ENCODE data around the gene ZNF106.

ZNF106 gene

DNA sequence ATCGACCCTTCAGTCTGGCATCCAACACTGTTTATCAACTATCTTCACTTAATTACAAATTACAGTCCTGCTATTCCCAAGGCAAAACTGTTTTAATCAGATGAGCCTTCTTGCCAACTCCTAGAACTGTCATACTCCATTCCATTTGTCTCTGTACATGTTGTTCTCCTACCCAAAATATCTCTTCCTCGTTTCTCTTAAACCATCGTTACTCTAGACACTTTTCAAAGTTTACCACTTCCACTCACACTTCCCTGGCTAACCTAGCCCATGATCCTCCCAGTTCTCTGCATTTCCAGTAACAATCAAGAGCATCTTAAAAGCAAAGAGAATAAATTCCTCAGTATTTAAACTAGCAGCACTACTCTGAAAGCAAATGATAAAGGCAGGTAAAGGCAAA, 19.9 kb downstream of the ZNF106 start:
- DNase-seq: no peak

DNA sequence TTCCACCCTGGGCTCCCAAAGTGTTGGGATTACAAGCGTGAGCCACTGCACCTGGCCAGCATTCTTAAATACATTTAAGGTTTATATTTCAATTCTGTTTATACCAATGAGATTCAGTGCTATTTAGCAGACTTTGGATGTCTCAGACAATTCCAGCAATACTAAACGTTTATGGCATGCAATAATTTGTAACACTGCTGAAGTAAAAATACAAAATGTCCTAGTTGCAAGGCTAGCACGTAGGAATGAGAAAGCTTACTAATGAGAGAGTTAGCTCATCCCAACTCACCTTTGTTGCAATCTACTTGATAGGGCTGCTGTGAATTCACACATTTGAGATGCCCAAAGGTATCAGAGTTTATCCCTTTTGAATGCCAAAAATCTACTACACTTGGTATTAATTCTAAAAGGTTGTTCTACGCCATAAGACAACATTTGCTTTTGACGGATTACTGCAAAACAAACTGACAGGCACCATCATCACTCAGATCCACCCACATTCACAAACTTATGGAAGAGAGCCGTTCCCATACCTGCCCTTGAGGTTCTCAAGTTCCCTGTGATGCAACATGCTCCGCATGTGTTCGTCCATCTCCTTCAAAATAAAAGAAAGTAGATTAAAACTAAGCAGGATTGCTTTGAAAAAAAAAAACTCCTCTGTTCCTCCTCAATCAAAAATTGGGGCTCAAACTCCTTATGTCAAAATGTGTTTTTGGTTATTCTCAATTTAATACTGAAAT, 25.3 kb downstream of the ZNF106 start:
- DNase-seq: no peak

DNA sequence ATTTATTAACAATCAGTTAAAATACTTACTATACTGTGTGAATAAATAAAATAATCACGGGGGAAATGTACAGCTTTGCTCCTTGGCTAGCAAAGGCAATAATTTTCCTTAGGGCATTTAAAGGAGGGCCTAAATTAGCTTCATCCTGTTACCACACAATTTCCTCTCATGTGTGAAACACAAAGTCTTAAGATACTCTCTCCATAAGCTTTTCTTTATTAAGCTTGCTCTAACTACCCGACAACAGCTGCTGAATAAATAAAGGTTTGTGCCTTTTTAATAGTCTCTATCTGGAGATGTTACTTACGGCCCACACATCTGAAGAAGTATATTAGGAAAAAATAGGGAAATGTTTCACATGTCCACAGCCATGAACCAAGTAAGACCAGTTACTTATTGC, 29.7 kb downstream of the ZNF106 start:
- DNase-seq: no peak

DNA sequence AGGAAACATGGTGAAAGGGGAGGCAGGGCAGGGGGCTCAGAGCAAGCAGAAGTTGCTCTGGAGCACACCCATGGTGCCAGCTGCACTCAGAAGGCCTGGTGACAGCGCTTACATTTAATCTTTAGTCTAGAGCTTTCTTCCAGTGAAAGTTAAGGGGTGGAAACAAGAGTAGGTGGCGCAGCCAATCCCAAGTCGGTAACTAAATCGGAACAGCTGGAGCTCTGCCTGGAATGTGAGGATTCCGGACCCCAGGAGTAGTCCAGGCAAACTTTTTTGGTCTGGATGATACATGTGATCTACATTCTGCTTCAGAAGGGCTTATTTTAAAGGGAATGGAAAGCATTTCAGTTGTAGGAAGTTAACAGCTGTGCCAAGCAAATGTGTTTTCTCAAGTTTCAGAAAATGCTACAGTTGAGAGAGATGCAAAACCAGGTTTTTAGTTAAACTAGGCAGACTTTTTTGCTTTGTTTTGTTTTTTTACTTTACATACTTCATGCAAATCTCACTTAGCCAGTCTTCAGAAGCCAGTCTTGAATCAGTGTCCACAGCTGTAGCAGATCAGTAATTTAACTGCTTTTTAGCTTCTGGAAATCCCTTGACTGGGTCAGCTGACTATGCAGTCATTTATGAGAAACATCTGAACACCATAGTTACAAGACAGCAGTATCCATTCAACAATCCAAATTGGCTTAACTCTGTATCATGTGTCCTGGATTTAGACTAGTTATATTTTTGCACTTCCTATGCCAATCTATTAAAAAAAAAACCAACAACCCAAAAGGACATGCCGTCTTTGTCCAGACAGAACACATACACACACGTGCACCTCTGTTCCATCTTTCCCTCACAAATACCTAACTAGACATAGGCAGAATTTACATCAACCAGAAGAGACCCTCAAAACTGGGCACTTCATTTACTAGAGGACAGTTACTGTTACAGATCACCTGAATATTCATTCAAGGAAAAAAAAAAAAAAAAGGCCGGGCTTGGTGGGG, 33.2 kb downstream of the ZNF106 start:
- no peak for DNase-seq

DNA sequence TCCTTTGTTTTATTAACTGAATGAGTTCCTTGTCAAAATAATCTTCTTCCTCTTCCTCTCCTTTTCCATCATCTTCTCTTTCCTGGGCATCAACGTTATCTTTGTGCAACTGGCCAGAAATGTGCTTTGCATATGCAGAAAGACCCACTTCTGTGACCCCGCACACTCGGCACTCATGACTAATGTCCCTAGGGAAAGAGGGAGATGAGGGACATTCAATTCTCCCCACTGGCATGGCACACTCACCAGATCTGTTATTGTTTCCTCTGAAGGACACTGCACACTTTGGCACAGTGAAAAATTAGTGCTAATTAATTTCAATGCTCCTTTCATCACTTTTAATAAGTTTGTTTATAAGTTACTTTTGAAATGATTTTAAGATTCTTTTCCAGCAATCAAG, 34.0 kb downstream of the ZNF106 start:
- no peak for DNase-seq

DNA sequence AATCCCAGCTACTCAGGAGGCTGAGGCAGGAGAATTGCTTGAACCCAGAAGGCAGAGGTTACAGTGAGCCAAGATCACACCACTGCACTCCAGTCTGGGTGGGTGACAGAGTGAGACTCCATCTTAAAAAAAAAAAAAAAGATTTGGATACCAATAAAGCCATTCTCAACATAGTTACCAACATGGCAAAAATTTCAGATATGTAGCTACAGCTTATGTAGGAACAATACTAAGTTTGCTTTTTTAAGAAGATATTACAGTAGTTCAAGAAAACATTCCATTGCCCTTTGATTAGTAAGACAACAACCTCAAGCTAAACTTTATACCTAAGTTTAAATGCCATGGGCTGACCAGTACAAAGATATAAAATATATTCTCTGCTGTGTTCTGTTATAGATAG, 34.4 kb downstream of the ZNF106 start:
- DNase-seq: no peak

DNA sequence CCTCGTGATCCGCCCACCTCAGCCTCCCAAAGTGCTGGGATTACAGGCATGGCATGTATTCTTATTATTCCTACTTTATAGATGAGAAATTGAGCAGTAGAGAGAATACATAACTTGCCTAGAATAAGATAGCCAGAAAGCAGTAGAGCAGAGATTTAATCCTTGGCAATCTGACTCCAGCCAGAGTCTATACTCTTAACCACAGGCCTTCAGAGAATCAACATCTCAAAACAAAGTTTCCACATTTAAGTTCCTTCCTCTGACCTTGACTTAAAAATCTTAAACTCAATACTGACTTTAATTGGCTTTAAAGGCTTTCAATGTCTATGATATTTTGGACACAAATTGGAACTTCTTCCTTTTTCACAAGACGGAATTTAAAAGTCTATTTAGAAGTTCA, 37.1 kb downstream of the ZNF106 start:
- no peak for DNase-seq

DNA sequence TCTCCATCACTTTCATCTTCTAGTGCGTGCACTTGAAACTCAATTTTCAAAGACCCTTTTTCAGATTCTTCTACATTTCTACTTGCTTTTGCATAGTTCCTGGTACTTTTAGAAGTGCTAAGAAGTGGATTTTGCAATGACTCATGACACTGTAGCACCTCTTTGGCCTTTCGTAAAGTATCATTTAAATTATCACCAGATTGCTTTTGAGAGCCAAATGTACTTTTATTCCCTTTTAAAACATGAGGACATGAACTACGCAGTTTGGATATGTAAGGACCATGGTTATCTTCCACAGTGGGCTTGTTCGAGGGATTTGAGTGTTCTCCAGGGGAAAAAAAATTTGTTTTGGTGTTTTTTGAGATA, 40.5 kb downstream of the ZNF106 start:
- DNase-seq: no peak

DNA sequence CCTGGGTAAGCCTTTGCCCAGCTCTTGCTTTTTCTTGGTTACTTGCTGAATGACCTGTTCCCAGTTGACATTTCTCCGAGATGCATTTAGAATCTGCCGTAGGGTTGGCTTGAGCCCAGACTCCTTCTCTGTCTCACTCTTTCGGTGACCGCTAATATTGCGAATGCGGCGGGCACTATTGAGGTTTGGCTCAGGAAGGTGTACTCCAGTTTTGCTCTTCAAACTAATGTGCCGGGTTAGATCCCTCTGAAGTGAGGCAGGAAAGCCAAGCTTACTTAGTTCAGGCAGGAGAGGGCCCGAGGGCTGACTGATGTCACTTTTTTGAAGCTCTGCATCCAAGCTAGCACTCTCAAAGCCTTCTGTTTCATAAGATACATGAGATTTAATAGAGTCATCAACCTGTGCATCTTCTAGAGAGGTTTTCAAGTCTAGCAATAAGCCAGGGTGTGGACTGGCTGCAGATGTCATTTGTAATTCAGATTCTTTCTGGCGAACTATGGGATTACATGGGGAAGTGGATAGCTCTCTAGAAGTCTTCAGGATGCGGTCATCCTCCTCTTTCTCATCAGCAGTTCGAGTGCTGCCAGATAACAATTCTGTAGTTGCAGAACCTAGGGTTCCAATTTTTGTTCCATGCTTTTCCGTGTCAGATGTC, 41.0 kb downstream of the ZNF106 start:
- DNase-seq: no peak

DNA sequence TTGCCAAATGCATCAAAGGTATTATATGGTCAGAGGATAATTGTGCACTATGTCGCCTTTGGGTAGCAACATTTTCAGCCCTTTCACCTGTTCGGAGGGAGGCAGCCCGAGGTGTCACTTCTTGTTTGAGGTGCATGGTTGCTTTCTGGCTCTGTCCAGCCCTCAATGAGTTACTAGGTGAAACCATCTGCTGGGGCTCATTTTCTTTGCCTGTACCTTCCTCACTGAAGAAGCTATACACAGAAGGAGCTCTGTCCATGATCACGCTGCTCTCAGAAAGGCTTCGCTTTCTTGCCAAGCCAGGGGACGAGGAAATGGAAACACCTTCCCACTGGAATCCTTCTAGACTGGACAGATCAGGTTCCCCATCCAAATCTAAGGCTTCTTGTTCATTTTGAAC, 42.7 kb downstream of the ZNF106 start:
- DNase-seq: no peak

DNA sequence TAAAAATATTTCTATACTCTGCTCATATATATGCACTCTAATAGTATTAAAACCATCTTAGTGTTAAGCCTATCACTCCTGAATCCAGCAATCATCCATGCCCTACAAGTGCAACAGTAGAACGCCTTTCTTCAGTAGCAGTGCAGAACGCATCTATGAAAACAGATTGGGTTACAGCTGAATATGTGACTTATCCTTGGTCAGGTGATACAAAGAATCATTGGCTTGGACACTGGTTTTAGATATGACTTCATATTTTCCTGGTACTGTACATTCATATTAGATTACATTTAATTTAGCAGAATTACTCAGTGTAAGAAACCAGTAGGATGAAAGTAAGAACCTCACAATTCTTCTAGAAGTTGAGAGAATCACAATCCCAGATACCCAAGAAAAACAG, 43.3 kb downstream of the ZNF106 start:
- no peak for DNase-seq

DNA sequence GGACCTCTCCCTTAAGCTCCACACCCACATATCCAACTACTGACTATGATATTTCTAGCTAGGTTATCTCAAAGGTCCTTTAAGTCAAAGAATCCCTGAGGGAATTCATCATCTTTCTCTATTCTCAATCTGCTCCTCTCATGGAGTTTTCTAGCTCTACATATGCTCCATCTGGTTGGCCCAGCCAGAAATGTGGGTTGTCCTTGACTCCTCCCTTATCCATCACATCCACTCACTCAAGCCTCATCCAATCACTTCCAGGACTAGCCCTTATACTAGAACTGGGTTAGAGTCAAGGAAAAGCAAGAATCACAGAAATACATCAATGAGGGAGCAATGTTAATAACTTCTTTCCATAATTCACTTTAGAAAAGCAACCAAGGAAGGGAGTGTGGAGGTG, 45.4 kb downstream of the ZNF106 start:
- DNase-seq: no peak

DNA sequence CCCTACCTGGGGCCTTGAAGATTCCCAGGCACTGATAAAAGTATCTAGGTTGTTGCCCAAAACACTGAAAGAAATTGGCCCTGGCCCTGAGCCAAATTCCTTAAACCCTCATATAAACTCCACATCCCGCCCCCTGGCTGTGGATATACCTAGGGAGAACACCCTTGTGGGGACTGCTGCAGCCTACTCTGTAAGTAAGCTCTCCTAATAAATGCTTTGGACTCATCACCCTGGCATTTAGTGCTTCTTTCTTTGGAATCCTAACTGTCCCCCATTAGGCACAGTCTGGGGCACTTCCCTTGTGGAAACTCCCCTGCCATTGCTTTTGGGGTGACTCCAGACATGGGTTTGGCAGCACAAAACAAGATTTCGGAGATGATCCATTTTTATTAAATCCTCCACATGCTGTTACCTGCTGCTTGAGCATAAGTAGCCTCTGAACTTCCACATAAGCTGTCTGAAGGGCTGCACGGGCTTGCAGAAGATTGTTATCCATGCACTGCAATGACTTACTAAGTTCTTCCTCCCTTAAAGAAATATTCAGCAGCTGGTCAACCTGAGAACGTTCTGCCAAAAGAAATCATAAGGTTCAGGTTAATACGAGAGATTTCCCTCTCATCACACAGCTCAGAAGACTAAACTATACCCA, 46.4 kb downstream of the ZNF106 start:
- DNase-seq: no peak

DNA sequence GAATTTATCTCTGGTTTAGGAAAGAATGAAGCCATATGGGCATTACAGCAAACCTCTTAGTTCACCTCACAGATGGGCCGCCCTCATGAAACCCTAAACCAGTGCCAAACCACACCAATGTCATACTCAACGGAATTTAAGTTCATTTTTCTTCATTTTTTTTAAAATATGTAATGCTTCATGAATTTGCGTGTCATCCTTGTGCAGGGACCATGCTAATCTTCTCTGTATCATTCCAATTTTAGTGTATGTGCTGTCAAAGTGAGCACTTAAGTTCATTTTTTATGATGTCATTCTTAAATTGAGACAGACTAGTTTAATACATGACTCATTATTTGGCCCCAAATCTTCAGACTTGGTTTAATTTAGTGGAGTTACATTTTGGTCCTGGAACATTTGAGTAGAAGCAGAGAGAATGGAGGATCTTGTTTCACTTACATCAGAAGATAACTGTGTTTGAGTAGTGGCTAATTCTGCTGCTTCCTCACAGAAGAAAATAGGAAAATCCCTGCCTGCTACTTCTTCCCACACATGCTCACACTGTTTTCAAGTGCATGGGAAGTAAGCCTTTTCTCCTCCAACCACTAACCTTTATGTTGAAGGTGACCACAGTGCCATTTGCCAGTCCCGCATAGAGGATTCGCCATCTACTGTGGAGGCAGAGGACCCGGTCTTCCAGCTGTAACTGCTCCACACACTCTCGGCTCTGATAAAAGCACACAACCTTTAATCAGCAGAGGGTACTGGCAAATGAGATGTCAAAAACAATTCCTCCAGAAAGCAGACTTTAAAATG, 63.3 kb downstream of the ZNF106 start:
- no peak for DNase-seq

DNA sequence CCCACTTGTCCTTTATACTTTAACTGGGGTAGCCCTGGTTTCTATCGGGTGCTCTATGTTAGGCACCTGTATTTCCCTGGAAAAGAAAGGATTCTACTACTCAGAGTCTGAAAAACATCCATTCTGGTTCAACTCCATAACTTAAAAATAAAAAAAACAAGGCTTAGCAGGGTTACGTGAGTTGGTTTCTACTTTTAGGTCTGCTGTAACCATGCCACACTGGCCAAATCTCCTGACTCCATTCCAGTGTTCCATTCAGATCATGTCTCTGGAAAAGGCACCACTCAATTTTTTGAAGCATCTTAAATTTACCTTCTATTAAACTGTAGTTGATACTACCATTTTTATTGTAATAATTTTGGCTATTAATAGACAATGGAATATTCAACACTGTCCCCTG, 69.6 kb downstream of the ZNF106 start:
- no peak for DNase-seq

DNA sequence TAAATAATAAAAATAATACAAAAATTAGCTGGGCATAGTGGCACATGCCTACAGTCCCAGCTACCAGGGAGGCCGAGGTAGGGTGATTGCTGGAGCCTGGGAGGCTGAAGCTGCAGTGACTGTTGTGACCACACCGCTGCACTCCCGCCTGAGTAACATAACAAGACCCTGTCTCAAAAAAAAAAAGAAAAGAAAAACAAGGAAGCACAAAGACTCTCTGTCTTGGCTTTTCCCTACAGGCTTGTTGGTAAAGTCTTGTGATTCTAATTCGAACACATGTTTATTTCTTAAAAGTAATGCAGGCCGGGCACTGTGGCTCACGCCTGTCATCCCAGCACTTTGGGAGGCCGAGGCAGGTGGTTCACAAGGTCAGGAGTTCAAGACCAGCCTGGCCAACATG, 71.6 kb downstream of the ZNF106 start:
- DNase-seq: no peak

DNA sequence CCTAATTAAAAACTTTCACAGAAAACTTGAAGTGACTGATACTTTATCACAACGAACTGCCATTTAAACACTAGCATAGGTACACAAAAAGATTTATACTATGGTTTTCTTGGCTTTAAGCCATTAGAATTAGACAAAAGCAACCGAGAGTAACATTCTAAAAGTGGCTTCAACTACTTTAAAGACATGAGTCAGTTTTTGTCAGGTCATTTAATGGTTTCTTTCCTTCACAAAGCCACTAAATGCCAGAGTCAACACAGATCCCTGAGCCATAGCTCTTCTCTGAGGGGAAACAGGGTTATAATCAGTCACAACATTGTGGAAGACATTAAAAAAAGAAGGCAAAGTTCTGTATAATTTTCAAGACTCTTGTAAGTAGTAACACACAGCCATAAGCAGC, 77.0 kb downstream of the ZNF106 start:
- no peak for DNase-seq

DNA sequence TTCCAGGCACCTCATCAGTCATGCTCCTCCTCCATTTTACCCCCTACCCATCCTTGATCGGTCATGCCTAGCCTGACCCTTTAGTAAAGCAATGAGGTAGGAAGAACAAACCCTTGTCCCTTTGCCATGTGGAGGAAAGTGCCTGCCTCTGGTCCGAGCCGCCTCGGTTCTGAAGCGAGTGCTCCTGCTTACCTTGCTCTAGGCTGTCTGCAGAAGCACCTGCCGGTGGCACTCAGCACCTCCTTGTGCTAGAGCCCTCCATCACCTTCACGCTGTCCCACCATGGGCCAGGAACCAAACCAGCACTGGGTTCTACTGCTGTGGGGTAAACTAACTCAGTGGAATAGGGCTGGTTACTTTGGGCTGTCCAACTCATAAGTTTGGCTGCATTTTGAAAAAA, 79.1 kb downstream of the ZNF106 start:
- no peak for DNase-seq

DNA sequence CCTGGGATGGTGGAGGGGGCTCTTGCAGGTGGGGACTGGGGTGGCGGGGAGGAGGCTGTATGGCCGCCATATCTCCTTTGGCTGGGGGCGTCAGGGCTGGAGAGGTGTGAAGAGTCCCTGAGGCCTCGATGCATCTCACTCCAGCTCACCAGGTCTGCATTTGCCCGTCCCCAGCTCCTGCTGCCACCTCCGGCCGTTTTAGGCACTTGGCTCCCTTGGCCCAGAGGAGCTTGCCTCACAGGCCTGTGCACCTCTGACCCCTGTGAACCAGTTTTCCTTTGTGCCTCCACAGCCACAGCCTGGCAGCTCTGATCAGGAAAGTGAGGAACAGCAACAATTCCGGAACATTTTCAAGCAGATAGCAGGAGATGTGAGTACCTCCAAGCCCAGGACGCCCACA, 81.9 kb downstream of the ZNF106 start:
- no peak for DNase-seq

DNA sequence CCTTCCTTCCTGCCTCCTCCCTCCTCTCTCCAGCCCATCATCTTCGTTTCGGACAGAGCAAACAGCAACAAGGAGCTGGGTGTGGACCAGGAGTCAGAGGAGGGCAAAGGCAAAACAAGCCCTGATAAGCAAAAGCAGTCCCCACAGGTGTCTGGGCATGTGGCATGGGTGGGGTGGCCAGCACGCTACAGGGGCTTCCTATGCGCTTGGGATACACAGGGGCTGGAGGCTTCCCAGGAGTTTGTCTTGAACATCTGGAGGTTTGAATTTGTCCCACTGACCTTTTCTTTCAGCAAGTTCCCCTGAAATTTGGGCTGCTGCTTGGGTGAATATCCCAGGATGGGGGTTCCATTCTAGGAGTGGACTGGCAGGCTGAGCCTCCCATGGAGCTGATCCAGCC, 82.8 kb downstream of the ZNF106 start:
- DNase-seq: no peak

DNA sequence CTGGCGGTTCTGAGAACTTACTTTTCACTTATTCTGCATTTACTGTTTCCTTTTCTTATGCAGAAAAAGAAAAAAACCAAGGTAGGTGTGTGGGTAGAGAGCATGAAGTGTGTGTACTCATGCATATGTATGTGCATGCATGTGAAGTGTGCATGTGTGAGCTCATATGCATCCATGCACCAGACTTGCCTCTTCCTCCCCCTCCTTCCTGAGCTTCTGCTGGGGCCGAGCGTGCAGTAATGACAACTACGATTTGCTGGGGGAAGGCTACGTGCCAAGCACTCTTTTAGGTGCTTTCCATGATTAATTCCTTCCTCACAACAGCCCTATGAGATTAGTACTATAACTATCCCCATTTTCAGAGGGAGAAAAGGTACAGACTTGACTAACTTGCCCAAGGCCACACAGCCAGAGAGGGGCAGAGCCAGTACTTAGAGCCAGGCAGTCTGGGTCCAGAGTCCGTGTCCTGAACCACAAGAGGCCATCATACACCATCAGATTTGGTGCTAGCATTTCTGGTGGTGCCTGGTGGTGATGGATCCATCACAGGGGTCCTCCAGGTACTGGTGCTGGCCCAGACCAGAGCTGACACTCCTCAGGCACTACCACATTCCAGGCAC, 85.0 kb downstream of the ZNF106 start:
- DNase-seq: no peak

Measured in NCI-H774 (cell line).